Effector memory CD8-positive, alpha-beta T cell (primary cell): ENCODE data around the gene WDR77.

Experiments
- ATAC-seq: fragments of 150-1000 bp; cut with Tn5 transposase; replicated peaks from 2 replicates; pipeline ENCODE4 v1.10.0; 2021; ENCODE audit warnings: mild to moderate bottlenecking, moderate library complexity
- DNase-seq, 3 experiments: peaks; one replicate each; pipeline ENCODE4 v3.0.0; 2021
- H3K27ac Mint-ChIP-seq, 2 donors: one replicate each; pipeline ENCODE4 v1.8.0; 2022; ENCODE audit warnings: mild to moderate bottlenecking in 2 of 2, mixed read lengths in 2 of 2, moderate library complexity in 2 of 2
- H3K27me3 Mint-ChIP-seq, 2 donors: one replicate each; pipeline ENCODE4 v1.8.0; 2022; ENCODE audit warnings: mixed read lengths in 2 of 2
- H3K36me3 Mint-ChIP-seq: one replicate; pipeline ENCODE4 v1.8.0; 2022; ENCODE audit warnings: mild to moderate bottlenecking, moderate library complexity, mixed read lengths; ENCODE audit not compliant: insufficient read depth
- H3K4me1 Mint-ChIP-seq, 2 donors: one replicate each; pipeline ENCODE4 v1.8.0; 2022; ENCODE audit warnings: low read depth in 2 of 2, mixed read lengths in 2 of 2
- H3K4me3 Mint-ChIP-seq, 2 donors: one replicate each; pipeline ENCODE4 v1.8.0; 2022; ENCODE audit warnings: mild to moderate bottlenecking in 2 of 2, mixed read lengths in 2 of 2, moderate library complexity in 2 of 2
- H3K9me3 Mint-ChIP-seq, 2 donors: one replicate each; pipeline ENCODE4 v1.8.0; 2022; ENCODE audit warnings: mixed read lengths in 2 of 2

The WDR77 gene

GRCh38 chr1:111463029-111463683 lies 14.1 kb upstream of the WDR77 start:
- DNase-seq = no peak
- H3K27ac Mint-ChIP-seq = peak overlapping the region in 1 of 2 donors; percentile 10
- no peak overlapping the region for H3K4me3 Mint-ChIP-seq
- H3K9me3 Mint-ChIP-seq = no peaks in the 10 kb centered on the region
- no peak for ATAC-seq
- peaks cover 6 to 10% of the 10 kb centered on the region in 2 donors for H3K4me1 Mint-ChIP-seq
- H3K27me3 Mint-ChIP-seq = no peaks in the 10 kb centered on the region
- H3K36me3 Mint-ChIP-seq = peaks cover 41% of the 10 kb centered on the region

GRCh38 chr1:111462370-111463028 lies 13.4 kb upstream of the WDR77 start:
- Mint-ChIP-seq H3K4me1 (peaks cover 8 to 13% of the 10 kb centered on the region in 2 donors), H3K4me3 (no peak overlapping the region), H3K27me3 (no peaks in the 10 kb centered on the region), H3K27ac (no peak overlapping the region), H3K36me3 (peaks cover 47% of the 10 kb centered on the region), H3K9me3 (no peaks in the 10 kb centered on the region)
- no peak for ATAC-seq
- DNase-seq = no peak

DNA sequence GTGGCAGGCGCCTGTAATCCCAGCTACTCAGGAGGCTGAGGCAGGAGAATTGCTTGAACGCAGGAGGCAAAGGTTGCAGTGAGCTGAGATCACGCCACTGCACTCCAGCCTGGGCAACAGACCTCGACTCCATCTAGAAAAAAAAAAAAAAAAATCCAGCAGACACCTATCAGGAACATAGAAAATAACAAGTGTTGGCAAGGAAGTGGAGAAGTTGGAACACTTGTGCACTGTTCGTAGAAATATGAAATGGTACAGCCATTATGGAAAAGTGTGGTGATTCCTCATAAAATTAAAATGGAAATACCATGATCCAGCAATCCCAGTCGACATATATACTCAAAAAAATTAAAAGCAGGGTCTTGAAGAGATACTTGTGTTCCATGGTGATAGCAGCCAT lies 12.7 kb upstream of the WDR77 start:
- Mint-ChIP-seq H3K27ac (no peak overlapping the region), H3K9me3 (no peaks in the 10 kb centered on the region), H3K36me3 (peaks cover 55% of the 10 kb centered on the region), H3K27me3 (no peaks in the 10 kb centered on the region), H3K4me3 (no peak overlapping the region), H3K4me1 (peaks cover 11 to 13% of the 10 kb centered on the region in 2 donors)
- DNase-seq = no peak
- no peak for ATAC-seq

DNA sequence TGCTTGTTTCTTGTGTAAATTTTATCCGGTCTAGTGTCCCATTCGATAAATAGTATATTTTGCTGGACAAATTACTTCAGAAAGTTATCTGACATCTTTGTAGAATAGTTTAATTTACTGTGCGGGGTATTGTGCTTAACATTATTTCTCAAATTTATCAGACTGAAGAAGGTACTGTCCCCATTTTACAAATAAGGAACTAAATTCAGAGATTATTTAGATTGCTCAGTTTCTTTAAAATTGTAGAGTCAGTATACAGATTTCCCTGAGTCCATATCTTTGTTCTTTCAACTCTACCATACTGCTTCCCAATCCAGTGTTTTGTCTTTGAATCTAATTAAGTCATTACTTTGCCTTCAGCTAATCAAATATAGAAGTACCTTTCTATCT lies 6.6 kb upstream of the WDR77 start:
- peaks cover 28 to 62% of the 10 kb centered on the region in 2 donors for H3K4me1 Mint-ChIP-seq
- H3K27me3 Mint-ChIP-seq = no peaks in the 10 kb centered on the region

GRCh38 chr1:111454859-111455641 lies 6.0 kb upstream of the WDR77 start:
- no peaks in the 10 kb centered on the region for H3K27me3 Mint-ChIP-seq
- peaks cover 62% of the 10 kb centered on the region for H3K36me3 Mint-ChIP-seq
- H3K4me3 Mint-ChIP-seq = no peak overlapping the region
- peak overlapping the region; percentile 41 to 71 for H3K27ac Mint-ChIP-seq
- ATAC-seq = no peak
- peaks cover 32 to 66% of the 10 kb centered on the region in 2 donors for H3K4me1 Mint-ChIP-seq
- DNase-seq = no peak
- H3K9me3 Mint-ChIP-seq = no peaks in the 10 kb centered on the region

More for the DNA sequence above, 6.6 kb upstream of the WDR77 start:
- Mint-ChIP-seq H3K36me3 (peaks cover 66% of the 10 kb centered on the region), H3K9me3 (no peaks in the 10 kb centered on the region), H3K4me3 (no peak overlapping the region), H3K27ac (peak overlapping the region; percentile 41 to 71)
- DNase-seq = no peak
- ATAC-seq = no peak

- H3K4me3 Mint-ChIP-seq = peak overlapping the region in 1 of 2 donors; percentile 11
- peaks cover 42 to 71% of the 10 kb centered on the region in 2 donors for H3K4me1 Mint-ChIP-seq
- H3K36me3 Mint-ChIP-seq = peaks cover 65% of the 10 kb centered on the region
Measured at GRCh38 chr1:111453706-111454105, 4.7 kb upstream of the WDR77 start.

DNA sequence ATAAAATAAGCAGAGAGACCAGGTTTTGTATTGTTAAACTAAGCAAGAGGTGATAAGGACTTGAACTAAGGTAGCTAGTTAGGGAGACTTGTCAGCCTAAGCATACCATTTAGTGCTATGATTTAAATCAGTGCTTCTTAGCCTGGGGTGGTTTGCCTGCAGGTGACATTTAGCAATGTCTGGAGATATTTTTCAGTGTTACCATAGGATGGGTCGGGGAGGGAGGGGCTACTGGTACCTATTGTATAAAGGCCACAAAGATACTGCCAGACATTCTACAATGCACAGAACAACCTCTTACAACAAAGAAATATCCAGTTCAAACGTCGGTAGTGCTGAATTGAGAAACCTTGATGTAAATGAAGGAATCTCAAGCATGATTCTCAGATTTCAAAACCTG lies 3.5 kb upstream of the WDR77 start:
- ATAC-seq (no peak), DNase-seq (no peak)
- H3K27me3 Mint-ChIP-seq = no peaks in the 10 kb centered on the region
- H3K36me3 Mint-ChIP-seq = peaks cover 62% of the 10 kb centered on the region
- H3K4me3 Mint-ChIP-seq = no peak overlapping the region
- H3K4me1 Mint-ChIP-seq = peaks cover 48 to 70% of the 10 kb centered on the region in 2 donors
- H3K27ac Mint-ChIP-seq = peak overlapping the region in 1 of 2 donors; percentile 27
- no peaks in the 10 kb centered on the region for H3K9me3 Mint-ChIP-seq

More at GRCh38 chr1:111453706-111454105, 4.7 kb upstream of the WDR77 start:
- ATAC-seq (no peak), DNase-seq (no peak)
- H3K9me3 Mint-ChIP-seq = no peaks in the 10 kb centered on the region
- H3K27ac Mint-ChIP-seq = no peak overlapping the region
- no peaks in the 10 kb centered on the region for H3K27me3 Mint-ChIP-seq

- ATAC-seq (no peak), DNase-seq (no peak)
- Mint-ChIP-seq H3K27me3 (no peaks in the 10 kb centered on the region), H3K9me3 (no peaks in the 10 kb centered on the region), H3K27ac (peak overlapping the region; percentile 100), H3K4me3 (peak overlapping the region; percentile 100), H3K36me3 (peaks cover 59% of the 10 kb centered on the region), H3K4me1 (peaks cover 49 to 76% of the 10 kb centered on the region in 2 donors)
Measured at GRCh38 chr1:111450185-111450584, 1.1 kb upstream of the WDR77 start.

DNA sequence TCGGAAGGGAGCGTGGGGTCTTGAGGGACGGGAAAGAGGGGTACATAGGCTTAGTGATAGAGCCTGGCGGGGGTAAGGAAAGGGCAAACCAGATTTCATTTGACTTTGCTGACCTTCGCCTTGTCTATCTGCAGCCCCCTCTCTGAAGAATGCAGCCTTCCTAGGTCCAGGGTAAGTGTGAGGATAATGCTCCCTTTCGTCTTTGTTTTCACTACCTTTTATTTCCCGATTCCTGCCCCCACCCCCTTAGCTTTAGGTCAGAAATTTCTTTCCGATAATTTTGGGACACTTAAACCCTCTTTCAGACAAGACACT lies 604 bp upstream of the WDR77 start:
- H3K4me3 Mint-ChIP-seq = peak overlapping the region; percentile 100
- ATAC-seq (no peak), DNase-seq (no peak)
- no peaks in the 10 kb centered on the region for H3K27me3 Mint-ChIP-seq
- peaks cover 59% of the 10 kb centered on the region for H3K36me3 Mint-ChIP-seq
- H3K27ac Mint-ChIP-seq = peak overlapping the region; percentile 100
- H3K4me1 Mint-ChIP-seq = peaks cover 49 to 72% of the 10 kb centered on the region in 2 donors
- H3K9me3 Mint-ChIP-seq = no peaks in the 10 kb centered on the region

- Mint-ChIP-seq H3K27ac (peak overlapping the region; percentile 100), H3K9me3 (no peaks in the 10 kb centered on the region), H3K36me3 (peaks cover 56% of the 10 kb centered on the region), H3K4me3 (peak overlapping the region; percentile 100), H3K4me1 (peaks cover 46 to 63% of the 10 kb centered on the region in 2 donors), H3K27me3 (no peaks in the 10 kb centered on the region)
- DNase-seq (peak in 2 of 3 experiments; percentile 3 to 12), ATAC-seq (peak; percentile 41)
Measured at GRCh38 chr1:111448482-111448917, 556 bp downstream of the WDR77 start.

GRCh38 chr1:111446967-111447892 lies 1.8 kb downstream of the WDR77 start:
- no peaks in the 10 kb centered on the region for H3K9me3 Mint-ChIP-seq
- H3K27ac Mint-ChIP-seq = peak overlapping the region; percentile 100
- ATAC-seq = no peak

DNA sequence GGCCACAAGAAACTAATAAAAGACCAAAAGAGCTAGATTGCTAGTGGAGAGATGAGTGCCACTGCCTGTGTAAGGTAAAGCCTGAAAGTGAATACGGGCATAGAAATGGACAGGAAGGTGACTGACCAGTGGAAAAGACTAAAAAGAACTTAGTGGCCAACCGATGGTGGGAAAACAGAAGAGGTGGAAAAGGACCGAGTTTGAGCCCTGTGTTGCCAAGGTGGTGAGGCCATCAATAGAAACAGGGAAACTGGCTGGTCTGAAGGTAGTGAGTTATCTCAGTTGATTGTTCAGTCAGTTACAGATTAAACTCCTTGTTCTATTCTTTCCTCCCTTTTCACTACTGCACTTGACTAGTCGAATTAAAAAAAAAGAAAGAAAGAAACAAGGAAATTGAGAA lies 2.5 kb downstream of the WDR77 start:
- DNase-seq (no peak), ATAC-seq (no peak)
- Mint-ChIP-seq H3K4me1 (peaks cover 42 to 43% of the 10 kb centered on the region in 2 donors), H3K36me3 (peaks cover 61% of the 10 kb centered on the region), H3K9me3 (no peaks in the 10 kb centered on the region), H3K27me3 (no peaks in the 10 kb centered on the region), H3K4me3 (no peak overlapping the region), H3K27ac (peak overlapping the region; percentile 55 to 100)

More at GRCh38 chr1:111446967-111447892, 1.8 kb downstream of the WDR77 start:
- H3K27me3 Mint-ChIP-seq = no peaks in the 10 kb centered on the region
- DNase-seq = no peak
- H3K4me1 Mint-ChIP-seq = peaks cover 43 to 50% of the 10 kb centered on the region in 2 donors
- peak overlapping the region; percentile 100 for H3K4me3 Mint-ChIP-seq
- H3K36me3 Mint-ChIP-seq = peaks cover 58% of the 10 kb centered on the region

DNA sequence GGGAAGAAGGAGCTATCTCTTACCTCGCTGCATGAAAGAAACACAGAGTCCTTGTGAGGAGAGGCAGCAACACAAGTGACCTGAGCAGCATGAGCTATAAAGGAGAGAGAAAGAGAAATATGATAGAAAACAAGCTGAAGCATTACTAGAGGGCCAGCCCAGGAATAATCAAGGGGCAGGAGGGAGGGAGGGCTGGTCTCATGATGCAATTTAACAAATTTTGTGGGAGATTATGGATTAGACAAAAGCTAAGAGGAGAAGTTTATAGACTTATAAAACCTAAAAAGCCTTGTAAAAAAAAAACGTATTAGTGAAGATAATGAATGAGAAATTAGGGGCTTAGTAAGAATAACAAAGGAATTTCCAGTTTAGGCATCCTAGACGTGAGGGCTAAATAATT lies 5.0 kb downstream of the WDR77 start:
- Mint-ChIP-seq H3K4me3 (no peak overlapping the region), H3K36me3 (peaks cover 65% of the 10 kb centered on the region), H3K27me3 (no peaks in the 10 kb centered on the region), H3K4me1 (peaks cover 22% of the 10 kb centered on the region in 2 donors), H3K27ac (peak overlapping the region in 1 of 2 donors; percentile 47), H3K9me3 (no peaks in the 10 kb centered on the region)
- no peak for ATAC-seq
- DNase-seq = no peak
